GM23338 (cell line): ENCODE data around the gene MAPKAPK3. TPM values are rescaled to one million over a fixed set of nuclear protein-coding genes. Genes with fewer than 3 reads are reported as not detected.
A peak's percentile ranks its signal among the peaks of the same experiment; 100 is the strongest.

ENCODE experiments used
- ATAC-seq: fragments of 200-7000 bp; cut with Tn5 transposase; 3 replicates; pipeline ENCODE4 v1.9.1; 2020
- DNase-seq: peaks from one replicate; pipeline ENCODE4 v3.0.0-alpha.2; 2015; ENCODE audit warnings: low spot score
- H2AFZ ChIP-seq: fragments of 200-600 bp; sonication (generic); 2 replicates; pipeline ENCODE4 v1.8.0; 2016; ENCODE audit warnings: antibody characterized with exemption, mild to moderate bottlenecking, moderate library complexity
- H3F3A ChIP-seq: fragments of 200-600 bp; sonication (generic); replicated peaks from 2 replicates; pipeline ENCODE4 v1.8.0; 2017; ENCODE audit warnings: antibody characterized with exemption, mixed run types, low read depth
- H3K27ac ChIP-seq: fragments of 200-600 bp; sonication (generic); 2 replicates; pipeline ENCODE4 v1.6.1; 2016; ENCODE audit warnings: low read depth
- H3K27me3 ChIP-seq: fragments of 200-600 bp; sonication (generic); 2 replicates; pipeline ENCODE4 v1.8.0; 2016; ENCODE audit warnings: mild to moderate bottlenecking, mixed run types, moderate library complexity; ENCODE audit not compliant: insufficient read depth
- H3K36me3 ChIP-seq: fragments of 200-600 bp; sonication (generic); 2 replicates; pipeline ENCODE4 v1.8.0; 2016; ENCODE audit warnings: mild to moderate bottlenecking; ENCODE audit not compliant: insufficient read depth
- H3K4me1 ChIP-seq: fragments of 200-600 bp; sonication (generic); 2 replicates; pipeline ENCODE4 v1.8.0; 2016; ENCODE audit warnings: mild to moderate bottlenecking, moderate library complexity; ENCODE audit not compliant: insufficient read depth
- H3K4me2 ChIP-seq: fragments of 200-600 bp; sonication (generic); 2 replicates; pipeline ENCODE4 v1.7.1; 2017; ENCODE audit warnings: mixed run types
- H3K4me3 ChIP-seq: fragments of 200-600 bp; sonication (generic); 2 replicates; pipeline ENCODE4 v1.6.1; 2016; ENCODE audit warnings: mixed run types
- H3K79me2 ChIP-seq: fragments of 200-600 bp; sonication (generic); replicated peaks from 2 replicates; pipeline ENCODE4 v1.8.0; 2017; ENCODE audit warnings: mild to moderate bottlenecking; ENCODE audit not compliant: insufficient read depth
- H3K9me2 ChIP-seq: fragments of 200-600 bp; sonication (generic); 2 replicates; pipeline ENCODE4 v1.8.0; 2017; ENCODE audit not compliant: insufficient read depth
- H4K20me1 ChIP-seq: fragments of 200-600 bp; sonication (generic); replicated peaks from 2 replicates; pipeline ENCODE4 v1.8.0; 2017; ENCODE audit warnings: mild to moderate bottlenecking; ENCODE audit not compliant: insufficient read depth
- H3K27ac Mint-ChIP-seq: 2 replicates; pipeline ENCODE4 v1.8.0; 2020; ENCODE audit warnings: inconsistent platforms, mild to moderate bottlenecking, moderate library complexity, mixed read lengths
- H3K27me3 Mint-ChIP-seq: 3 replicates; pipeline ENCODE4 v1.8.0; 2022; ENCODE audit warnings: low read depth, mild to moderate bottlenecking, moderate library complexity, mixed read lengths, inconsistent platforms; ENCODE audit not compliant: insufficient read depth, poor library complexity
- H3K36me3 Mint-ChIP-seq: 3 replicates; pipeline ENCODE4 v1.8.0; 2021; ENCODE audit warnings: low read depth, mild to moderate bottlenecking, inconsistent platforms, moderate library complexity, mixed read lengths
- H3K4me1 Mint-ChIP-seq: 3 replicates; pipeline ENCODE4 v1.8.0; 2020; ENCODE audit warnings: mild to moderate bottlenecking, inconsistent platforms, mixed read lengths
- H3K4me3 Mint-ChIP-seq: 3 replicates; pipeline ENCODE4 v1.8.0; 2021; ENCODE audit warnings: moderate library complexity, mild to moderate bottlenecking, inconsistent platforms, mixed read lengths
- H3K9me3 Mint-ChIP-seq: 3 replicates; pipeline ENCODE4 v1.8.0; 2020; ENCODE audit warnings: moderate library complexity, mild to moderate bottlenecking, inconsistent platforms, mixed read lengths
- CREB1 ChIP-seq: fragments of 250-450 bp; sonication (Bioruptor Pico); IDR thresholded peaks from 2 replicates; pipeline ENCODE4 v1.5.0; 2020; ENCODE audit warnings: low read depth, mild to moderate bottlenecking, moderate library complexity
- ETS1 ChIP-seq: IDR thresholded peaks from 2 replicates; pipeline ENCODE4 v1.6.1; 2016; ENCODE audit warnings: antibody characterized with exemption
- EZH2phosphoT487 ChIP-seq: fragments of 200-600 bp; sonication (generic); IDR thresholded peaks from one replicate; pipeline ENCODE4 v1.8.1; 2018; ENCODE audit warnings: antibody characterized with exemption; ENCODE audit not compliant: unreplicated experiment
- JUNB ChIP-seq: IDR thresholded peaks from one replicate; pipeline ENCODE4 v1.6.1; 2016; ENCODE audit warnings: antibody characterized with exemption; ENCODE audit not compliant: unreplicated experiment
- NANOG ChIP-seq: IDR thresholded peaks from 2 replicates; pipeline ENCODE4 v1.6.1; 2016; ENCODE audit warnings: antibody characterized with exemption, borderline replicate concordance
- STAT1 ChIP-seq: IDR thresholded peaks from one replicate; pipeline ENCODE4 v1.6.1; 2016; ENCODE audit warnings: antibody characterized with exemption; ENCODE audit not compliant: unreplicated experiment
- ZNF331 ChIP-seq: fragments of 250-450 bp; sonication (Bioruptor Pico); IDR thresholded peaks from 2 replicates; pipeline ENCODE4 v1.5.0; 2020; ENCODE audit warnings: low read depth, mild to moderate bottlenecking, moderate library complexity
- ZNF462 ChIP-seq: fragments of 250-450 bp; sonication (Bioruptor Pico); IDR thresholded peaks from 2 replicates; pipeline ENCODE4 v1.5.0; 2020; ENCODE audit warnings: mild to moderate bottlenecking, moderate library complexity
- polyA plus RNA-seq: library from polyadenylated mRNA; unstranded; fragments of >200 nt; fragmentation: Nextera tagmentation; extraction: Ambion mirVana; gene quantifications from 2 replicates; pipeline ENCODE4 v1.2.1, GENCODE V29; 2016
- total RNA-seq: library from RNA; depleted of rRNA; stranded (reverse); fragments of >200 nt; shearing (Covaris generic); gene quantifications from 2 replicates; pipeline ENCODE4 v1.2.3, GENCODE V29; 2014

MAPKAPK3 gene
- total and polyA plus RNA-seq, 2 experiments from 2014 or later, result 16.5 to 51.1 TPM

GRCh38 chr3:50689558-50689957 is 72.6 kb downstream of the MAPKAPK3 start:
- peaks cover 81% of the 10 kb centered on the region for H3K79me2 ChIP-seq
- no peak overlapping the region for H2AFZ ChIP-seq
- no peak overlapping the region for H3K27ac Mint-ChIP-seq
- peaks cover 19% of the 10 kb centered on the region for H3K4me1 ChIP-seq
- no peak overlapping the region for H3K4me3 ChIP-seq
- no peak overlapping the region for H3K4me3 Mint-ChIP-seq
- no peak for TF ChIP-seq JUNB
- no peak for TF ChIP-seq CREB1 (CRISPR knock-in tag)
- TF ChIP-seq ZNF462 (CRISPR knock-in tag), result no peak
- no peak for TF ChIP-seq NANOG
- H4K20me1 ChIP-seq, result 0 out of 2 replicates have a peak, but pooled peaks cover 4% of the 10 kb centered on the region
- H3K36me3 Mint-ChIP-seq, result peaks cover 9% of the 10 kb centered on the region
- no peaks in the 10 kb centered on the region for H3K27me3 ChIP-seq
- H3K9me3 Mint-ChIP-seq, result peaks cover 9% of the 10 kb centered on the region; the same call in 2 of the 3 replicates
- H3K4me2 ChIP-seq, result peak overlapping the region; percentile 13; the same call in 1 of the 2 replicates
- H3F3A ChIP-seq, result no peaks in the 10 kb centered on the region
- H3K36me3 ChIP-seq, result no peaks in the 10 kb centered on the region
- H3K4me1 Mint-ChIP-seq, result peaks cover 12% of the 10 kb centered on the region
- H3K27ac ChIP-seq, result peak overlapping the region; percentile 63
- DNase-seq, result peak; percentile 40
- H3K27me3 Mint-ChIP-seq, result no peaks in the 10 kb centered on the region
- ATAC-seq, result peak; percentile 79
- H3K9me2 ChIP-seq, result no peaks in the 10 kb centered on the region

GRCh38 chr3:50695031-50695430 is 78.1 kb downstream of the MAPKAPK3 start:
- no peak overlapping the region for H3K27ac ChIP-seq

More at GRCh38 chr3:50695031-50695430, 78.1 kb downstream of the MAPKAPK3 start:
- 0 out of 2 replicates have a peak, but pooled peaks cover 2% of the 10 kb centered on the region for H4K20me1 ChIP-seq
- H3F3A ChIP-seq, result no peaks in the 10 kb centered on the region
- Mint-ChIP-seq H3K36me3 (peaks cover 13% of the 10 kb centered on the region; the same call in 2 of the 3 replicates), H3K9me3 (peaks cover 22% of the 10 kb centered on the region), H3K4me1 (peaks cover 2% of the 10 kb centered on the region; the same call in 1 of the 3 replicates), H3K4me3 (no peak overlapping the region), H3K27ac (no peak overlapping the region), H3K27me3 (no peaks in the 10 kb centered on the region)
- no peaks in the 10 kb centered on the region for H3K27me3 ChIP-seq
- H3K4me1 ChIP-seq, result peaks cover 16% of the 10 kb centered on the region
- H3K79me2 ChIP-seq, result peaks cover 93% of the 10 kb centered on the region
- DNase-seq (no peak), ATAC-seq (no peak)
- H3K36me3 ChIP-seq, result no peaks in the 10 kb centered on the region
- H2AFZ ChIP-seq, result no peak overlapping the region
- H3K4me2 ChIP-seq, result no peak overlapping the region
- H3K4me3 ChIP-seq, result no peak overlapping the region
- TF ChIP-seq ETS1 (no peak), JUNB (no peak), ZNF331 (no peak), STAT1 (no peak), EZH2phosphoT487 (no peak)
- no peaks in the 10 kb centered on the region for H3K9me2 ChIP-seq
